Astrocyte (in vitro differentiated cells and primary cell): Measurements from ENCODE around the gene RAB6B.

Source experiments
- EZH2 ChIP-seq: IDR thresholded peaks from 2 replicates; pipeline ENCODE4 v1.6.1; 2012; ENCODE audit warnings: mild to moderate bottlenecking, low read length, inconsistent platforms; ENCODE audit not compliant: insufficient read depth
- TF ChIP-seq, protein P1 (sequence below): IDR thresholded peaks from 2 replicates; pipeline ENCODE4 v1.5.1; 2011; ENCODE audit warnings: low read depth, mild to moderate bottlenecking, inconsistent platforms, low read length, moderate library complexity; ENCODE audit not compliant: insufficient read depth

DNA sequence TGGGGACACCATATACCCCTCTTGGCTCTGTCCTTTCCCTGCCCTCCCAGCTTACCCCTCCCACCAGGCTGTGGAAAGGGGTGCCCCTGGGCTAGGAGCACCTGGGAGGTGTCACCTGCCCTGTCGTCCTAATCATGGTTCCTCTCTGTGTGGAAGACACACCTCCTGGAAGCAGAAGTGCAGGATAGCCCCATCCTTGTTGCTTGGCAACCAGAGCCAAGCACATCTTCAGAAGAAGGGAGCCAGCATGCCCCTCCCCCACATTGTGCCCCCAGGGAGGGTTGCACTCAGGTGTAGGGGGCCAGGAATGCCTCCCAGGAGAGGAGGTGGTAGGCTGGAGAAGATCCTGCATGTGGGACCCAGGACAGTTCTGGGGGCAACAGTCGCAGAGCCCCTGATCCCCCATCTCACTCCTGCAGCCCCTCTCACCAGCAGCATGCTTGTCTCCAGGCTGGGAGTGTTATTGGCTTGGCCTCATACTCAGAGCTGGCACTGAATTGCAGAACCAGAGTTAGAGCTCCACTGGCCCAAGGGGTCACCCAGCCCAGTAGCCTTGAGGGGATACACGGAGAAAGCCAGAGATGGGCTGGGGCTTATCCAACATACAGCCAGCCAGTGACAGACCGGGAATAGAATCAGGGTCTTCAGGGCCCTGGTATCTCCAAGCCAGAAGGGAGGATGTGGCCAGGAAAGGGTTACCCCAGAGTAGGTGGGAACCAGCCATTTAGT is 8.4 kb downstream of the RAB6B start:
- TF ChIP-seq, protein P1, sequence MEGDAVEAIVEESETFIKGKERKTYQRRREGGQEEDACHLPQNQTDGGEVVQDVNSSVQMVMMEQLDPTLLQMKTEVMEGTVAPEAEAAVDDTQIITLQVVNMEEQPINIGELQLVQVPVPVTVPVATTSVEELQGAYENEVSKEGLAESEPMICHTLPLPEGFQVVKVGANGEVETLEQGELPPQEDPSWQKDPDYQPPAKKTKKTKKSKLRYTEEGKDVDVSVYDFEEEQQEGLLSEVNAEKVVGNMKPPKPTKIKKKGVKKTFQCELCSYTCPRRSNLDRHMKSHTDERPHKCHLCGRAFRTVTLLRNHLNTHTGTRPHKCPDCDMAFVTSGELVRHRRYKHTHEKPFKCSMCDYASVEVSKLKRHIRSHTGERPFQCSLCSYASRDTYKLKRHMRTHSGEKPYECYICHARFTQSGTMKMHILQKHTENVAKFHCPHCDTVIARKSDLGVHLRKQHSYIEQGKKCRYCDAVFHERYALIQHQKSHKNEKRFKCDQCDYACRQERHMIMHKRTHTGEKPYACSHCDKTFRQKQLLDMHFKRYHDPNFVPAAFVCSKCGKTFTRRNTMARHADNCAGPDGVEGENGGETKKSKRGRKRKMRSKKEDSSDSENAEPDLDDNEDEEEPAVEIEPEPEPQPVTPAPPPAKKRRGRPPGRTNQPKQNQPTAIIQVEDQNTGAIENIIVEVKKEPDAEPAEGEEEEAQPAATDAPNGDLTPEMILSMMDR: no peak
- no peak for TF ChIP-seq EZH2
